ENCODE measurements around the gene CDK5R2. TPM values are rescaled to one million over a fixed set of nuclear protein-coding genes. Genes with fewer than 3 reads are reported as not detected.

CDK5R2 gene
- total and polyA plus RNA-seq, 10 donors = not detected

DNA sequence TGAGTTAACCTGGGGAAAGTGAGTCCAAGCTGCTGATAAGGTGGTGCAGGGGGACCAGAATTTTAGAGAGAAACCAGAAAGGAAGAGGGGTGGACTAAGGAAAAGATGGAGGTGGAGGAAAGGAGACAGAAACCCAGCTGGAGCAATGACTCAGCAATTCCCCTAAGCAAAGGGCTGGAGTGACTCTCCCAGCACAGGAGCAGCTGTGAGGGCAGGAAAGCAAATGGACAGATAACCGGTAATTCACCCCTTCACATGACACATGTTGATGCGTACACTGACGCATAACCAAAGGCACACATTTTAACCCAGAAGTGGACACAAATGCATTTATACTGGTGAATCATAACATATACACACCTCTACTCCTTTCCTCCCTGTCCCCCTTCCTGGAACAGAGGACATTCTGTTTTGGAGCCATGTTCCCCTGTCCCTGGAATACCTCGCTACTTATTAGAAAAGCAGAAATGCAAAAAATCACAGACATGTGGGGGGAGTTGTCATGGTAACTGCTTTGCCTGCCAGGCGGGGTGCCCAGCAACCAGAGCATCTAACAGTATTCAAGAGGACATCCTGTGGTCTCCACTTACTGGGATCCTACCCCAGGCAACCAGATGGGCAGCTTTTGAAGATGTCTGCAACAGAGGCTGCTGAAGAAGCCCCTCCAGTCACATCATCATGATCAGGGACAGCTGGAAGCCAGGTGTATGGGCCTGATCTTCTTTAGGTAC lies 4.7 kb downstream of the CDK5R2 start:
- Histone ChIP-seq H3K36me3 (no peaks in the 10 kb centered on the region), H3K4me3 (no peak overlapping the region), H3K9me3 (peaks cover 0 to 4% (median 0%) of the 10 kb centered on the region in 8 donors), H3K27me3 (replicated peaks in 1 of 7) (peaks cover 0 to 98% (median 75%) of the 10 kb centered on the region in 7 donors), H3K27ac (no peak overlapping the region), H3K4me1 (peaks cover 1 to 40% (median 26%) of the 10 kb centered on the region in 6 donors)
- 42 to 58% (median 54%) methylated on average over 5 of the region's 5 CpGs for WGBS, 5 donors
- no peak for TF ChIP-seq POLR2A (IDR thresholded peaks at IDR 0.05)
- no peak for TF ChIP-seq POLR2AphosphoS5 (IDR thresholded peaks at IDR 0.05)
- TF ChIP-seq, protein P1, sequence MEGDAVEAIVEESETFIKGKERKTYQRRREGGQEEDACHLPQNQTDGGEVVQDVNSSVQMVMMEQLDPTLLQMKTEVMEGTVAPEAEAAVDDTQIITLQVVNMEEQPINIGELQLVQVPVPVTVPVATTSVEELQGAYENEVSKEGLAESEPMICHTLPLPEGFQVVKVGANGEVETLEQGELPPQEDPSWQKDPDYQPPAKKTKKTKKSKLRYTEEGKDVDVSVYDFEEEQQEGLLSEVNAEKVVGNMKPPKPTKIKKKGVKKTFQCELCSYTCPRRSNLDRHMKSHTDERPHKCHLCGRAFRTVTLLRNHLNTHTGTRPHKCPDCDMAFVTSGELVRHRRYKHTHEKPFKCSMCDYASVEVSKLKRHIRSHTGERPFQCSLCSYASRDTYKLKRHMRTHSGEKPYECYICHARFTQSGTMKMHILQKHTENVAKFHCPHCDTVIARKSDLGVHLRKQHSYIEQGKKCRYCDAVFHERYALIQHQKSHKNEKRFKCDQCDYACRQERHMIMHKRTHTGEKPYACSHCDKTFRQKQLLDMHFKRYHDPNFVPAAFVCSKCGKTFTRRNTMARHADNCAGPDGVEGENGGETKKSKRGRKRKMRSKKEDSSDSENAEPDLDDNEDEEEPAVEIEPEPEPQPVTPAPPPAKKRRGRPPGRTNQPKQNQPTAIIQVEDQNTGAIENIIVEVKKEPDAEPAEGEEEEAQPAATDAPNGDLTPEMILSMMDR (IDR thresholded peaks at IDR 0.05 in 8 of 11, conservative IDR thresholded peaks at IDR 0.05 in 3 of 11) = no peak
- DNase-seq = no peak
- intact Hi-C loops (cut with DNase I; ENCODE audit: low total_unique reads) = no loop called here

GRCh38 chr2:218970894-218971293 lies 11.4 kb downstream of the CDK5R2 start:
- intact Hi-C loops (cut with DNase I; ENCODE audit: low total_unique reads) = no loop called here
- H3K4me1 ChIP-seq = no peaks in the 10 kb centered on the region
- peaks cover 0 to 90% (median 38%) of the 10 kb centered on the region in 7 donors for H3K27me3 ChIP-seq (replicated peaks in 1 of 7)
- WGBS, 5 donors = 11 to 31% (median 29%) methylated on average over 1 of the region's 1 CpG; no CpG with 5 or more reads in 1 of the 5 donors
- no peaks in the 10 kb centered on the region for H3K9me3 ChIP-seq
- no peak overlapping the region for H3K27ac ChIP-seq
- no peak overlapping the region for H3K4me3 ChIP-seq
- H3K36me3 ChIP-seq = no peaks in the 10 kb centered on the region
- peak; percentile 39 for DNase-seq
- TF ChIP-seq POLR2A (IDR thresholded peaks at IDR 0.05) (no peak), POLR2AphosphoS5 (IDR thresholded peaks at IDR 0.05) (no peak)
- TF ChIP-seq, protein P1 (IDR thresholded peaks at IDR 0.05 in 8 of 11, conservative IDR thresholded peaks at IDR 0.05 in 3 of 11) = no peak

DNA sequence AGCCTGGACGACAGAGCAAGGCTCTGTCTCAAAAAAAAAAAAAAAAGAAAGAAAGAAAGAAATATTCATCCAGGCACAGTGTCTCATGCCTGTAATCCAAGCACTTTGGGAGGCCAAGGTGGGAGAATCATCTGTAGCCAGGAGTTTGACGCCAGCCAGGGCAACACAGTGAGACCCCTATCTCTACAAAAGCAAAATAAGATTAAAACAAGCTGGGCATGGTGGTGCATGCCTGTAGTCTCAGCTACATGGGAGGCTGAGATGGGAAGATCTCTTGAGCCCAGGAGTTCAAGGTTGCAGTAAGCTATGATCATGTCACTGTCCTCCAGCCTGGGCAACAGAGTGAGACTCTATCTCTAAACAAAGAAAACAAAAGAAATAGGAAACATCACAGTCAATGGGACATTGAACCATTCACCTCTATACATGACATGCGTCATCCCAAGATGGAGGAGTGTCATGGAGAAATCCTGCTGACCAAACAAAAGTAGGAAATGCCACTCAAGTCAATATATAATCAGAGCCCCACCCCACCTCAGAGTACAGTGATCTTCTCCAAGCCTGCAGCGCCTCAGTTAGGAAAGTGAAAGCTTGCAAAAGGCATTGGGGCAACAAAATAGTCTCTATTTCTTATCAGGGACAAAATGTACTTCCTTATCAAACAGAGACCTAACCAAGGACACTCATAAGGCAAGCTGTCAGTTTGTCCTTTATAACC lies 15.8 kb downstream of the CDK5R2 start:
- intact Hi-C loops (cut with DNase I; ENCODE audit: low total_unique reads) = no loop called here
- H3K4me1 ChIP-seq = peaks cover 7 to 8% (median 7%) of the 10 kb centered on the region in 6 donors
- no peak for TF ChIP-seq POLR2A (IDR thresholded peaks at IDR 0.05)
- no peak for TF ChIP-seq POLR2AphosphoS5 (IDR thresholded peaks at IDR 0.05)
- TF ChIP-seq, protein P1 (IDR thresholded peaks at IDR 0.05 in 8 of 11, conservative IDR thresholded peaks at IDR 0.05 in 3 of 11) = no peak
- peaks cover 0 to 93% (median 38%) of the 10 kb centered on the region in 7 donors for H3K27me3 ChIP-seq (replicated peaks in 1 of 7)
- 56 to 70% (median 65%) methylated on average over 4 of the region's 4 CpGs for WGBS, 5 donors
- H3K27ac ChIP-seq = no peak overlapping the region
- no peaks in the 10 kb centered on the region for H3K9me3 ChIP-seq
- no peaks in the 10 kb centered on the region for H3K36me3 ChIP-seq
- no peak for DNase-seq
- no peak overlapping the region for H3K4me3 ChIP-seq

All from spleen (tissue), 11 donors.